ENCODE results near the gene SRXN1.

SRXN1 gene

GRCh38 chr20:605237-605636 is 47.8 kb downstream of the SRXN1 start:
- no peak overlapping the region for H3K4me3 ChIP-seq (replicated peaks; ENCODE audit: insufficient read depth, low read length)
- no peak overlapping the region for H3K27ac ChIP-seq (replicated peaks)
- no peak for DNase-seq (ENCODE audit: low read depth in 1 of 2, low spot score in 1 of 2)
- H3K27me3 ChIP-seq (ENCODE audit: insufficient read depth, poor library complexity, severe bottlenecking) = peaks cover 17% of the 10 kb centered on the region
- TF ChIP-seq REST (IDR thresholded peaks at IDR 0.05; ENCODE audit: insufficient replicate concordance, low read depth) (no peak), GABPA (IDR thresholded peaks at IDR 0.05; ENCODE audit: low read depth) (no peak), POLR2AphosphoS5 (IDR thresholded peaks at IDR 0.05; ENCODE audit: low read depth) (no peak), SPI1 (IDR thresholded peaks at IDR 0.05; ENCODE audit: borderline replicate concordance, low read depth) (no peak), CTCF (IDR thresholded peaks at IDR 0.05; ENCODE audit: insufficient read depth, low read length) (no peak)

- DNase-seq (ENCODE audit: low read depth in 1 of 2, low spot score in 1 of 2) = no peak
- H3K27me3 ChIP-seq (ENCODE audit: insufficient read depth, poor library complexity, severe bottlenecking) = peaks cover 7% of the 10 kb centered on the region
- no peak overlapping the region for H3K4me3 ChIP-seq (replicated peaks; ENCODE audit: insufficient read depth, low read length)
- H3K27ac ChIP-seq (replicated peaks) = no peak overlapping the region
- no peak for TF ChIP-seq CTCF (IDR thresholded peaks at IDR 0.05; ENCODE audit: insufficient read depth, low read length)
- TF ChIP-seq REST (IDR thresholded peaks at IDR 0.05; ENCODE audit: insufficient replicate concordance, low read depth) = no peak
- TF ChIP-seq GABPA (IDR thresholded peaks at IDR 0.05; ENCODE audit: low read depth) = no peak
- no peak for TF ChIP-seq POLR2AphosphoS5 (IDR thresholded peaks at IDR 0.05; ENCODE audit: low read depth)
- TF ChIP-seq SPI1 (IDR thresholded peaks at IDR 0.05; ENCODE audit: borderline replicate concordance, low read depth) = no peak
Measured at GRCh38 chr20:603116-603640, 49.8 kb downstream of the SRXN1 start.

GRCh38 chr20:602111-602970 is 50.7 kb downstream of the SRXN1 start:
- H3K27ac ChIP-seq (replicated peaks) = no peak overlapping the region
- no peak overlapping the region for H3K4me3 ChIP-seq (replicated peaks; ENCODE audit: insufficient read depth, low read length)
- H3K27me3 ChIP-seq (ENCODE audit: insufficient read depth, poor library complexity, severe bottlenecking) = peaks cover 7% of the 10 kb centered on the region
- DNase-seq (ENCODE audit: low read depth in 1 of 2, low spot score in 1 of 2) = no peak
- TF ChIP-seq SPI1 (IDR thresholded peaks at IDR 0.05; ENCODE audit: borderline replicate concordance, low read depth) (no peak), CTCF (IDR thresholded peaks at IDR 0.05; ENCODE audit: insufficient read depth, low read length) (no peak), POLR2AphosphoS5 (IDR thresholded peaks at IDR 0.05; ENCODE audit: low read depth) (no peak), REST (IDR thresholded peaks at IDR 0.05; ENCODE audit: insufficient replicate concordance, low read depth) (no peak), GABPA (IDR thresholded peaks at IDR 0.05; ENCODE audit: low read depth) (no peak)
